Measurements from ENCODE around the gene ARHGAP29. TPM values are rescaled to one million over a fixed set of nuclear protein-coding genes. Genes with fewer than 3 reads are reported as not detected.

Gene ARHGAP29
- total RNA-seq, 4 donors from 2014 or later = 1.4 to 30.5 (median 5.6) TPM

DNA sequence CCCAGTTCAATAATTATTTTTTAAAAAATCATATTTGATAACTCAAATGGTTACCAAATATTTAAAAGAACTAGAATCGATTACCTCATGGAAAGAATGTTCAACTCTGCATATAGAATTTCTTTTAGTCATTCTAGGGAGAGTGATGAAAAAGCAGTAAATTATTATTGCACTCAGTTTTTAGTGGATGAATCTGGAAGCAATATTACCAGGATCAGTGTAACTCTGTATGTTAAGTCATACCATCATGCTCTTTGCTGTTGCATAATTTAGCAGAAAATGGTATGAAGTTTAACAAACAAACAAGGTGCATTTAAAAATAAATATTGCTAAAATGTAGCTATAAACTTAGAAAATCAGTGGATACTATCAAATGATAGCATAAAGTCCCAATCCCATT, 46.1 kb upstream of the ARHGAP29 start:
- no peaks in the 10 kb centered on the region for H3K36me3 ChIP-seq
- no peaks in the 10 kb centered on the region for H3K4me1 ChIP-seq
- H3K9me3 ChIP-seq = no peaks in the 10 kb centered on the region
- intact Hi-C loops (cut with DNase I) = no loop called here
- no peak for TF ChIP-seq POLR2A (IDR thresholded peaks at IDR 0.05)
- TF ChIP-seq, protein P1, sequence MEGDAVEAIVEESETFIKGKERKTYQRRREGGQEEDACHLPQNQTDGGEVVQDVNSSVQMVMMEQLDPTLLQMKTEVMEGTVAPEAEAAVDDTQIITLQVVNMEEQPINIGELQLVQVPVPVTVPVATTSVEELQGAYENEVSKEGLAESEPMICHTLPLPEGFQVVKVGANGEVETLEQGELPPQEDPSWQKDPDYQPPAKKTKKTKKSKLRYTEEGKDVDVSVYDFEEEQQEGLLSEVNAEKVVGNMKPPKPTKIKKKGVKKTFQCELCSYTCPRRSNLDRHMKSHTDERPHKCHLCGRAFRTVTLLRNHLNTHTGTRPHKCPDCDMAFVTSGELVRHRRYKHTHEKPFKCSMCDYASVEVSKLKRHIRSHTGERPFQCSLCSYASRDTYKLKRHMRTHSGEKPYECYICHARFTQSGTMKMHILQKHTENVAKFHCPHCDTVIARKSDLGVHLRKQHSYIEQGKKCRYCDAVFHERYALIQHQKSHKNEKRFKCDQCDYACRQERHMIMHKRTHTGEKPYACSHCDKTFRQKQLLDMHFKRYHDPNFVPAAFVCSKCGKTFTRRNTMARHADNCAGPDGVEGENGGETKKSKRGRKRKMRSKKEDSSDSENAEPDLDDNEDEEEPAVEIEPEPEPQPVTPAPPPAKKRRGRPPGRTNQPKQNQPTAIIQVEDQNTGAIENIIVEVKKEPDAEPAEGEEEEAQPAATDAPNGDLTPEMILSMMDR (IDR thresholded peaks at IDR 0.05) = no peak
- no peak overlapping the region for H3K4me3 ChIP-seq
- no peak for DNase-seq
- H3K27ac ChIP-seq = no peak overlapping the region
- no peaks in the 10 kb centered on the region for H3K27me3 ChIP-seq
- WGBS, 2 donors = 77 to 97% methylated on average over 1 of the region's 1 CpG

DNA sequence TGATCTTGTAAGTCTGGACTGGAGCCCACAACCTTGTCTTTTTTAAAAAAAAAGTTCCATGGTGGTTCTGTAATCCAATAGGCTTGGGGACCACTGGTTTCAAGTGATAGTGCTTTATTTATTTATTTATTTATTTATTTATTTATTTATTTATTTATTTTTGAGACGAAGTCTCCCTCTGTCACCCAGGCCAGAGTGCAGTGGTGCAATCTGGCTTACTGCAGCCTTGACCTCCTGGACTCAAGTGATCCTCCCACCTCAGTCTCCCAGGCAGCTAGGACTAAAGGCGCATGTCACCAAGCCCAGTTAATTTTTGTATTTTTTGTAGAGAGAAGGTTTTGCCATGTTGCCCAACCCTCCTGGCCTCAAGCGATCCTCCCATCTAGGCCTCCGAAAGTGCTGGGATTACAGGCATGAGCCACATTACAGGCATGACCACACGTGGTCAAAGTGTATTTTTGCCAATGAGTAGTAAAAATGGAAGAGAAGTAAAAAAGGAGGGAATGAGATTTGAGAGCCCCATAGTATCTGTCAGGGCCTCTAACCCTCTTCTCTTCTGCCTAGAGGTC, 44.8 kb upstream of the ARHGAP29 start:
- Histone ChIP-seq H3K9me3 (no peaks in the 10 kb centered on the region), H3K4me3 (no peak overlapping the region), H3K4me1 (no peaks in the 10 kb centered on the region), H3K27ac (no peak overlapping the region), H3K36me3 (no peaks in the 10 kb centered on the region), H3K27me3 (no peaks in the 10 kb centered on the region)
- TF ChIP-seq, protein P1 (IDR thresholded peaks at IDR 0.05) = no peak
- TF ChIP-seq POLR2A (IDR thresholded peaks at IDR 0.05) = no peak
- DNase-seq = no peak
- intact Hi-C loops (cut with DNase I) = no loop called here
- WGBS, 2 donors = 78% methylated on average over 5 of the region's 5 CpGs

DNA sequence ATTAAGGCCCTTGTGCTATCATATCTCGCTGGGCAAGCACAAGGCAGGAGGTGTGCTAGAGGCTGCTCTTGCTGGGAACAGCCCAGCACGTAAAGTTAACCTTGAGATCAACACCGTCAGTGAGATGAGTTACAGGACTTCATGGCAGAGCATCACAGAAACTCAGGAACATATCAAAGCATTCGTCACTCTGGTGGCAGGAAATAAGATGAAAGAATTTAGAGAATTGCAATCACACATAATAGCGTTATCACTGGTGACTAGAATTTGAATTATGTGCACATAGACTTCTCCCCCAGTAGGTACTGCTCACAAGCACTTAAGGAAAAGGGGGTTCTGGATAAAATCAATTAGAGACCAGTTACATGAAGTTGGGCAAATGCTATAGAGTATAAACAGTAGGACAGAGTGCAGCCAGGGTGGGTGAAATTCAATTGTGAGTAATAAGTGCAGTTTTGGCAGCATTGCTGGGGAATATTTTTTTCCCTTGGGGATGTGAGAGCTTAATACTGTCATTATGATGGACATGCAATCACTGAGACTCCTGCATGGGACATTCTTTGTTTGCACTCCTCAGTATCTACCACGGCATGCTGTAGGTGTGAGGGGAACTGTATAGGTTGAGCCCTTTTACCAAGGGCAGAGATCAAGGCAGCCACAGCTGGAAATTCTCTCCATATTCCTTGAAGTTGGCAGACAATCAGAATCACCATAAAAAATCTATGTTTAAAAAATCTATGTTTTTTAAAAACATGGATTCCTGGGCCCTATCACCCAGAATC, 44.2 kb upstream of the ARHGAP29 start:
- no peaks in the 10 kb centered on the region for H3K36me3 ChIP-seq
- no peaks in the 10 kb centered on the region for H3K27me3 ChIP-seq
- no peak for TF ChIP-seq POLR2A (IDR thresholded peaks at IDR 0.05)
- TF ChIP-seq, protein P1 (IDR thresholded peaks at IDR 0.05) = no peak
- 58 to 71% methylated on average over 6 of the region's 6 CpGs for WGBS, 2 donors
- H3K4me1 ChIP-seq = peaks cover 0 to 3% (median 0%) of the 10 kb centered on the region in 3 donors
- no peak overlapping the region for H3K4me3 ChIP-seq
- intact Hi-C loops (cut with DNase I) = no loop called here
- H3K9me3 ChIP-seq = no peaks in the 10 kb centered on the region
- no peak for DNase-seq
- H3K27ac ChIP-seq = no peak overlapping the region

DNA sequence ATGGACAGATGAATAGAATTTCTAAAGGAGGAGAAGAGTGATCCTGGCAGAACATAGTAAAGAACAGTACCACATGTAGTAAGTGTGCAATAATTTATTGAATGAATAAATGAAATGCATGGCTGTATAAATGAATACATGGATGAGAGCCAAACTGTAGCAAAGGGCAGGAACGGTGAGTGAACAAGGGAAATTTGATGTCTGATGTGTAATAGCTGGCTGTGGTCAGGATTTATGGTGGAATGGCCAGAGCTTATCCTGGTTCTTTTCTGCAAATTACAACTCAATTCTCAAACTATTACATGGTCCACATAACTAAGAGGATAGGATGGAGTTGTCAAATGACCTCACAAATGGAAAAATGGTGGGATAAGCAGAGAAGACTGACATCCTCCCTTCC, 43.2 kb upstream of the ARHGAP29 start:
- peaks cover 0 to 10% (median 0%) of the 10 kb centered on the region in 3 donors for H3K4me1 ChIP-seq
- no peak for DNase-seq
- no peak overlapping the region for H3K27ac ChIP-seq
- 45 to 49% methylated on average over 1 of the region's 1 CpG for WGBS, 2 donors
- no peak overlapping the region for H3K4me3 ChIP-seq
- intact Hi-C loops (cut with DNase I) = no loop called here
- no peaks in the 10 kb centered on the region for H3K9me3 ChIP-seq
- H3K36me3 ChIP-seq = no peaks in the 10 kb centered on the region
- H3K27me3 ChIP-seq = no peaks in the 10 kb centered on the region
- TF ChIP-seq, protein P1 (IDR thresholded peaks at IDR 0.05) = no peak
- TF ChIP-seq POLR2A (IDR thresholded peaks at IDR 0.05) = no peak

DNA sequence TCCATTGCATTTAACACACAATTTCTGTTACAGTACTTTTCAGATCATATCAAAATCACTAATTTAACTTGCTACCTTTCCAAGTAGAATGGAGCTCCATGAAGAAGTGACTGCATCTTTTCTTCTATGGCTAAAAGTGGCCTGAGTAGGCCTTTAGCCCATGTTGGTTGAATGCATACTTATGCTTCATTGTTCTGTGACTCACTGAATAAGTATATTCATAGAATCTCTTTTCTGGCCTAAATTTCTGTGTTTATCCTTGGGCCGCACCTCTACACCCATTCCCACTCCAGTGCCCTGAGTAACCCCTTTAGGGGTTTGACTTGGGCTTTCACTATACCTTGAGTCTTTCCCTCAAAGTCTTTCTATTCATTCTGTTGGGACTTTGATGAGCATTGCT, 42.1 kb upstream of the ARHGAP29 start:
- Histone ChIP-seq H3K27me3 (no peaks in the 10 kb centered on the region), H3K36me3 (no peaks in the 10 kb centered on the region), H3K4me3 (no peak overlapping the region), H3K27ac (no peak overlapping the region), H3K9me3 (no peaks in the 10 kb centered on the region), H3K4me1 (peaks cover 0 to 10% (median 0%) of the 10 kb centered on the region in 3 donors)
- intact Hi-C loops (cut with DNase I) = no loop called here
- TF ChIP-seq POLR2A (IDR thresholded peaks at IDR 0.05) = no peak
- TF ChIP-seq, protein P1 (IDR thresholded peaks at IDR 0.05) = no peak
- 100% methylated on average over 1 of the region's 1 CpG for WGBS, 2 donors
- DNase-seq = no peak
